GM19099 (cell line): ENCODE measurements around the gene KRT1.

Experiments used
- POLR2A ChIP-seq: IDR thresholded peaks from 3 replicates; pipeline ENCODE4 v1.6.1; 2011; ENCODE audit warnings: low read depth; ENCODE audit not compliant: insufficient read length; ENCODE audit errors: extremely low read depth

Gene KRT1

DNA sequence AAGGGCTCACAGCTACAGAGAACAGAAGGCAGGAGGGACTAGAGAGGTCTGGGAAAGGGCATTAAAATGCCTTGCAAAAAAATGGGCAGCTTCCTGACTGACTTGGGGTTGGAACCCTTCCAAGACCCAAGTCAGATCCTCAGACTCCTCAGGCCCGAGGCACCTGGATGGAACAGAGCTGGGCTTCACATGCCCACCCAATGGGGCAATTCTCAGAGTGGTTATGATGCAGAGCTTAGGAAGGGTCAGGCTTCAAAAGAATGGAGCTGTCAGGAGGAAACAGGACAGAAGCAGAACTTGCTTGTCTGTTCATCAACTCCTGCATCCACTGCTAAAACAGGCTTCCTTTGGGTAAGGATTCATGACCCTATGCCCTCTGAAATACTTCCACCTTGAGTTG is 9.7 kb upstream of the KRT1 start:
- no peak for TF ChIP-seq POLR2A

DNA sequence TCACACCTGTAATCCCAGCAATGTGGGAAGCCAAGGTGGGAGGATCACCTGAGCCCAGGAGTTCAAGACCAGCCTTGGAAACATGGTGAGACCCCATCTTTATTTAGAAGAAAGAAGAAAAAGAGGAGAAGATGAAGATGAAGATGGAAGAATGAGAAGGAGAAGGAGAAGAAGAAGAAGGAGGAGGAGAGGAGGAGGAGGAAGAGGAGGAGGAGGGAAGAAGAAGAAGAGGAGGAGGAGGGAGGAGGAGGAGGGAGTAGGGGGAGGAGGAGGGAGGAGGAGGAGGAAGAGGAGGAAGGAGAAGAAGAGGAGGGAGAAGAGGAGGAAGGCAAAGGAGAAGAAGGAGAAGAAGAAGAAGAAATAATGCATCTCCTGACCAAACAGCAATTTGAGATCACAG is 9.0 kb upstream of the KRT1 start:
- TF ChIP-seq POLR2A: no peak

DNA sequence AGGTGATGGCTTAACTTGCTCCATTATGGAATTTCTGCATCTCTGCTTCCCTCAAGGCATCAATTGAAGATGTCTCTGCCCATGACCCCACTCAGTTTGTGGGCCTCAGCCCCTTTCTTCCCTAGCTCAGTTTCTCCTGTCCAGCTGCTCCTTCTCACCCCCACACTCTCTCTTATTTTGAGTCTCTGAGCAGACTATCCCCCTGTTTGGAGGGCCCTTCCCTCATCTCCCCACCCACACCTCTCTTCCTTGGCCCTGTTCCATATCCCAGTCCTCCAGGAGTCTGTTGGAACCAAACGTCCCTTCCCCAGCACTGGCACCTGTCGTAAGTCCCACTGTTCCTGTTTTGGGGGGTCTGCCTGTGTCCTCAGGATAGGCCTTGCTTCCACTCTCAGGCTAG is 8.3 kb upstream of the KRT1 start:
- no peak for TF ChIP-seq POLR2A

DNA sequence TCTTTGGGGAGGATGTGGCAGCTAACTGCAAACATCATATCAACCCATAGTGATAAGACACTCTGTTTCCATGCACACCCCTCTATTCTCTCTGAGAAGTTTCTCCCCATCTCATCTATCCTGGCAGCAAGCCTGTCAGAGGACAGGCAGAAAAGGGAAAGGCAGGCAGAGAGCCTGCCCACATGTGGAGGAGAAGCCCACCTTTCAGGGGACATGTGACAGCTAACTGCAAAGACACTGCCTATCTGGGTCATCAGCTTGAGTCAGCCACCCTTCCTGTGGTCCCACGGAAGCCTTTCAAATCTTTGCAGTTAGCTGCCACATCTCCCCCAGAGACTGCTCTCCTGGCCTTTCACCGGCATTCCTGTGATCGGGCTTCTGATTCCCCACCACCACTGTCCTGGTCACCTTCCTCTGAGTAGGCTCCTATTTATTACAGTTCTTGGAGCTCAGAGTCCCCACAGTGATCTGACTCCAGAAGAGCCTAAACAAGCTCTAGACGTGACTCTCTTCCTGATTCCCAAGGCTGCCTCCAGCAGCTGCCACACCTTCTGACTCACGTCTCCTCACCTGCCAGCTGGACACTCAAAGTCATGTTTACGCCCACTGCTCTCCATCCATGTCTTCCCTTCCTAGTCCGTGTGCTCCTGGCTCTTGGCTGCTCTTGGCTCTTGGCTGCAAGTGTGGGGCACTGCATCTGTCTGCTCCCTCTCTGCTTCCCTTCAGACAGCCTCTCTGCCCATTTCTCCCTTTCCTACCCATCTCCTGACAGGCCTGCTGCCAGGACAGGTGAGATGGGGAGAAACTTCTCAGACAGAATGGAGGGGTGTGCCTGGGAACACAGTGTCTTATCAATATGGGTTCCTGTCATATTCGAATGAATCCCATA is 7.5 kb upstream of the KRT1 start:
- TF ChIP-seq POLR2A: no peak

DNA sequence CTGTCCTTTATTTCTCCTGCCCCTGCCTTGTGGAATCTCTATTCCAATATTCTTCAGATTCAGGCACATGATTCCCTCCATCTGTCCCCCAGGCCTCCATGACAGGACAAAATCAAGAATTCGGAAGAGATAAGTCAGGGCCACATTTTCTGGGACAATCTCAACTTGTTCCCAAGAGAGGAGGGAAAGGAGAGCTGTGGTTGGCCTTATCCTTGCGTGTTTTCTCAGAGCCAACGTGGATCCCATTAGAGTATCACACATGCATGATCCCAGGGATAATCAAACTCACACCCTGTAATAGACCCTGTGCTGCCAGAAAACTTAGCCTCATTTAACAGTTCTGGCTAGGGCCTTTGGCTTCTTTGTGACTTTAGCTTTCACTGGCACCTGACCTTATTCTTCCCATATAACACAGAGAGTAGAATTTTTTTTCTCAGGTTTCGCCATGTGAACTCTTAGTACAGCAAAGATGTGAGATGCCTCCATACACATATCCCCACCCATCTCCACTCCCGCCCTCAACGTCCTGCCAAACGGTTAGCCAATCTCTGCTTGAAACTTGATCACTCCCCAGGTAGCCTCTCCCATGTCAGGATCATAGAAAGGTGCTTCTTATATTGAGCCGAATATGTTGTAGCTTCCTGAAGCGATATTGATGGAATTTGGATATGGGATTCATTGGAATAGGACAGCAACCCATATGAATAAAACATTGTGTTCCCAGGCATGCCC is 6.7 kb upstream of the KRT1 start:
- TF ChIP-seq POLR2A: no peak

DNA sequence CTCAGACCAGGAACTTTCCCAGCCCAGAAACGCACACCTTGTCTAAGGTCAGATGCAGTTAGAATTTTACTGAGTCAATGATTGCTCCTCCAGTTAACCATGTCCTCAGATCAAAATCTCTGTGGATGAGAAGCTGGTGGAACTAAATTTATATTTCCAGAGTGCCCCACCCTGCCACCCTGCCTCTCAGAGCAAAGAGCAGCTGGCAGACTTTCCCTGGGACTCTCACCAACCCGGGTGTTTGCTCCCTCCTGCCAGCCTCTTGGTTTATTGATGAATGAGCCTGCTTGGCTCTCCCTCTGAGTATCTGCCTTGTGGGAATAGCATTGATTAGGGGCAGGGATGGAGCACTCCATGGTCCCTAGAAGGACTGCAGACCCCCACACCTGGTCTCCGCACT is 5.9 kb upstream of the KRT1 start:
- no peak for TF ChIP-seq POLR2A

DNA sequence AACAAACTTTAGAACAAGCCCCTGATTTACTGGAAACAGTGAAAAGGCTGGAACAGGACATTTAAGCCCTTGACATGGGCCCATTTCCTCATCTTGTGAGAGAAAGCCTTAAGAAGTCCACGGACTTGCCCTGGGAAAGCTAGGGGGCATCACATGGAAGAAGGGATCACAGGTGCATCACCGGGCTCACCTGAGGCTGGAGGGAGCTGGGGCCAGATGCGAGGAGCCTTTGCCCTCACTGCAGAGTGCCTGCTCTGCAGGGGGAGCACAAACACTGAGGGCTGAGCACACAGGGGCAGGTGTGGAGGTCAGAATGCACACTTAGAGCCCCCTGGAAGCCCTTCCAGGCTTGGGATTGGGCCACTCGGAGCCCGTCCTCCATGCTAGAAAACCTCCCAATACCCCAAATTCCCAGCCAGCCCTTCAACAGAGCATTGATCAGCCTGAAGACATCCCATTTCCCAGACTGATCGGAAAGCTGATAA is 5.2 kb upstream of the KRT1 start:
- no peak for TF ChIP-seq POLR2A

DNA sequence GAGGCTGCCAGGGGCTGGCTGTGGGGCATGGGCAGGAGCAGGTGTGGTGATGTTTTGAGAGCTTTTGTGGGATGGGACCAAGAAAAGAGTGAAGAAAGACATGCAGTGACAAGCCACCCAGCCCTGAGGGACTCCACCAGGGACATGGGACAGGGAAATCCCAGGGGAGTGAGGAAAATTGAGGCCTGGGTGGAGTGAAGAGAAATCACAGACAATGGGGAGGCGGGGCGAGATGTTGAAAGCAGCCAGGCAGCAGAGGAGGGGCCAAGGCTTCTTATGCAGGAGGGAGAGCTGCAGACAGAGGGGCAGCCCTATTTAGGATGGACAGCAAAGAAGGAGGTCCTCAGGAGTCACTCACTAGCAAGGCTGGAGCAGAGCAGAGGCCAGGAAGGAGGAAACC is 4.2 kb upstream of the KRT1 start:
- TF ChIP-seq POLR2A: no peak

DNA sequence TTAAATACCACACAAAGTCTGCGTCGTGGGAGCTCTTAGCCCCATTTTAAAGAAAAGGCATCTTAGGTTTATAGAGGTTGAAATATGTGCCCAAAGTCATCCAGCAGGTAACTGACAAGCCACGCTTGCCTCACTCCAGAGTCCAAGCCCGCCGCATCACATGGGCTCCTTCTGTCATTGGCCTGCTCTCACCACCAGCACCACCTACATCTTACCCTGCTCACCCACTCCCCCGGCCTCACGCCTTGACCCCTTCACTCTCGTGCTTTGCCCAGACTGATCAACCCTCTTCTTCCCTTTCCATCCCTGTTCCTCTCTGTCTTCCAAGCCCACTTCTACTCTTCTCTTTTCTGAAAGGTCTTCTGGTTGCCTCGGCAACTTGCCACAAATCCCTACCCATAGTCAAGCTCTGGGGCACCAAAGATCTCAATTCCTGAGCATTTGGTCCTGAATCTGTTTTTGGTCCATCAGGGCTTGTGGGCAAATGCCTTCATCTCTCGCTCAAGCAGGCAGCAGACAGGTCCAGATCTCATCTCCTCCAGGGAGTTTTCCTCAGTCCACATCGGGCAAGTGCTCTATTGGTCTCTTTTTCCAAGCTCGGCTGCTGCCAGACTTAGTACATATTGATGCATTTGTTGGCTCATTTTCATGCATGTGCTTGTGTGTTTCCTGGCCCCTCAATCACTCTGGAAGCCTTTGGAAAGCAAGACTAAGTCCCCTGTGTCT is 3.5 kb upstream of the KRT1 start:
- no peak for TF ChIP-seq POLR2A

DNA sequence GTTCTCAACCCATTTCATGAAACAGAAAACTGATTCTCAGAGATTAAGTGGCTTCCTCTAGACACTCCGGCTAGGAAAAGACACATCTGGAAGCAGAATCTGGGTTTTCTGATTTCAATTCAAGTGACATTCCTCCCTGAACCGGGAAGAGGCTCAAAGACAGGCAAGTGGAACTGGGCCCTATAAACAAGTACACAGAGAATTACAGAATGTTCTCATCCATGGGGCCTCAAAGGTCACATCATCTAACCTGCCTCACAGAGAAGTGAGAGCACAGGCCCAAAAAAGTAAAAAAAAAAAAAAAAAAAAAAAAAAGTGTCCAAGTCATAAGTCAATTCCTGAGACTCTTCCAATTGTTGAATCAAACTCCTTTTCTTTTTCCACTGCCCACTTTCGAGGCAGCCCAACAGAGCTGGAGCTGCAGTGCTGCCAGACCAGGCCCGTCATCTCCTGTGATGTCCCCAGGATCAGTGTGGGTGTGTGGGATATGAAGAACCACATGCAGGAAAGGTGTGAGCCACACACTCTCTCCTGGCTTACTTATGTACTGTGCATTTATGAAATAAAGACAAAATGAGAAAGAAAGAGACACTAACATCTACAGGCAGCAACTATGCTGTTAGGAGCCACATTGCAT is 2.8 kb upstream of the KRT1 start:
- no peak for TF ChIP-seq POLR2A

DNA sequence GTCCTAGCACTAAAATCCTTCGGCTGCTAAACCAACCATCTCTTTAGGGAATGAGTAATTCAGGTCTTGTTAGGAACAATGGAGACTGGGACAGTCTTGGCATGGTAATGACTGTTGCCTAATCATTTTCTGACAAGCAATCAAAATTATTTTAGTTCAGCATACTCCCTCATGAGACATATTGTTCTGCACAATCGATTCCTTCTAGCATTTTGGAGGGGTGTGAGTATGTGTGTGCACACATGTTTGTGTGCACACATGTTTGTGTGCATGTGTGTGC is 2.1 kb upstream of the KRT1 start:
- no peak for TF ChIP-seq POLR2A

DNA sequence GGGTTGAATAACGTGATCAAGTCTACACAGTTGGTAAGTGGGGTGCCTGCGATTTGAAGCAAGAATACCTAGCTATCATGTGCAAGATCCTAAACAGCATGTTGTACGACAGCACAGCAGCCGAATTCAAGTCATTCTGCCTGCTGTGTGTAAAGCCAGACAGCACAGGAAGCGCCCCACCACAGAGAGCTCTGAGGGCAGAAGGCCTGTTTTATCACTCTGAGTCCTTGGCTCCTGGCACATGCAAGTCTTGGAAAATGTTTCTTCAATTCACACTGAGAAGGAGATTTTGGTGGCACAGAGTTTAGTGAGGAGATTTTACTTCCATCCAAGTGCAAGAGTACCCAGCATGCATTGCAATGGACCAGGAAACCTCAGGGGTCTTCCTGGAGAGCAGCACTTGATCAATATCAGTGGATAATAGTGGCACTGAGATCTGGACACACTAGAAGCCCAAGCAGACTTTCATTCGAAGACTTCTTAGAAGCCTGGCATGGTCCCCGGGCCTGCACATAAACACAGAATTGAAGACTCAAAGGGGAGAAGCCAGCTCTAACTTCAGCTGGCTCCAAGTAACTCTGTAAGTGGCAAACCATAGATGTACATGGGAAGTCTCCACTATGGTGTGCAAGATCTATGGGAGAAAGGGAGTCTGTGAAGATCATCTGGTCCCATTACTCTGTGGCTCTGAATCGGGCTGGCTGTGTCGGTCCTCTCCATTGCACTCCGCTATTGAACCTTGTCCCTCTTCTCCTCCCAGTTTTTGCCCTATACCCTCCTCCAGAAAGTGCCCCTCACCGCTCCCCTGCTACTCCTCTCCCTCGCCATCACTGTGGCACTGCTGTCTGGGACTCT is 1.5 kb upstream of the KRT1 start:
- no peak for TF ChIP-seq POLR2A

DNA sequence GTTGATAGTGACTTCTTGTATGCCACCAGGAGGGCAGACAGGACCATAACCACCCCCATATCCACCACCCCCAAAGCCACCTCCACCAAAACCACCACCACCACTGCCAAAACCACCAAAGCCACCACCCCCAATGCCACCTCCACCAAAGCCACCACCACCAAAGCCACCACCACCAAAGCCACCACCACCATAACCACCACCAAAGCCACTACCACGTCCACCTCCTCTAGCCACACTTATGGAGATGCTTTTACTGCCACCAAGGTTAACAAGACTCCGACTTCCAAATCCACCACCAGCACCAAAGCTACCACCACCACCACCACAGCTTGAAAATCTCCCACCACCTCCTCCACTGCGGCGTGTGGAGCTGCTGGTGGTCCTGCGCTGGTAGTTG is 332 bp downstream of the KRT1 start:
- TF ChIP-seq POLR2A: no peak

DNA sequence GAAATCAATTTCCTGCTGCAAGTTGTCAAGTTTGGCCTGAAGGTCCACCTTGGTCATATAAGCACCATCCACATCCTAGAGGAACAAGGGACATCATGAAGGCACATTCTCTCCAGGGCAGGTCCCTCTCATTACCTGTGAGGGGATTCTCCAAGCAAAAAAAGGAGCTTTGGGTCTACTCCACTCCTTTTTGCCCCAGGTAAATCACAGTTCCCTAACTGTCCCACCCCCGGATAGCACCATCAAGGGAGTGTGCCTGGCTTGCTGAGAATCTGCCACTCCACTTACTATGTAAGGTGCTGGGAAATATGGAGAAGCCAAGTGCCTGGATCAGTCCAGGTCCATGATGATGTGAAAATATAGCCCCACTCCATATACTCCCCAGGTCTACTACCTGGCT is 2.5 kb downstream of the KRT1 start:
- TF ChIP-seq POLR2A: no peak
